Erythroblast (primary cell): Measurements from ENCODE around the gene GRP.

ENCODE experiments used
- GATA1 ChIP-seq: IDR thresholded peaks from 2 replicates; pipeline ENCODE4 v1.6.1; 2011; ENCODE audit warnings: low read depth, mild to moderate bottlenecking, control low read depth, low read length, moderate library complexity
- POLR2A ChIP-seq: IDR thresholded peaks from 2 replicates; pipeline ENCODE4 v1.6.1; 2011; ENCODE audit warnings: mild to moderate bottlenecking, low read length

DNA sequence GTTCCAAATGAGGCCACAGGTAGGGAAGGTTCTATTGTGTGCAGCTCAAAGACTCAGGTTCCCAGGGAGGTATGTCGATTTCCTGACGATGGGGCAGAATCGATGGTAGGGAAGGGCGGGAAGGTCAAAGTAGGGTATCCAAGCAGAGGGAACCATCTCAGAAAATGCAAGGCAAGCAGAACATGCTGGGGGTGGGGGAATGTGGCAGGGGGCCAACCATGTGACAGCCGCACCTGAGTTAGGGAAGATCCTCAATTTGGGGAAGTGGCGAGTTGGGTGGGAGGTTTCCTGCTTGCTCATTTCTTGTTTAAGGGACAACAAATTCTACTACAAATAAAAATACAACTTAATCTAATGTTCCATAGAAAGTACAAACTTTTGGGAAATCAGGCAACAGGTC is 21.7 kb upstream of the GRP start:
- TF ChIP-seq POLR2A (no peak), GATA1 (no peak)
